ENCODE measurements around the gene SCAP. TPM values are rescaled to one million over a fixed set of nuclear protein-coding genes. Genes with fewer than 3 reads are reported as not detected.

Gene SCAP
- total RNA-seq, 1 donor from 2014 or later: 43.1 TPM

- intact Hi-C loops (cut with micrococcal nuclease): no loop called here
- DNase-seq: no peak
- H3K27ac ChIP-seq (replicated peaks): no peak overlapping the region
- H3K4me3 ChIP-seq: no peak overlapping the region
- H3K27me3 ChIP-seq (ENCODE audit: low read depth): no peaks in the 10 kb centered on the region
- TF ChIP-seq CTCF (IDR thresholded peaks at IDR 0.05; ENCODE audit: borderline replicate concordance): no peak
- peaks cover 10% of the 10 kb centered on the region for H3K36me3 ChIP-seq
- peaks cover 64% of the 10 kb centered on the region for H3K4me1 ChIP-seq
- H3K9me3 ChIP-seq (replicated peaks): no peaks in the 10 kb centered on the region
Observed at GRCh38 chr3:47385007-47385406, 90.7 kb downstream of the SCAP start.

- Histone ChIP-seq H3K27ac (replicated peaks) (no peak overlapping the region), H3K36me3 (peaks cover 9% of the 10 kb centered on the region), H3K9me3 (replicated peaks) (no peaks in the 10 kb centered on the region), H3K4me3 (no peak overlapping the region), H3K4me1 (peaks cover 69% of the 10 kb centered on the region), H3K27me3 (ENCODE audit: low read depth) (no peaks in the 10 kb centered on the region)
- no peak for TF ChIP-seq CTCF (IDR thresholded peaks at IDR 0.05; ENCODE audit: borderline replicate concordance)
- DNase-seq: no peak
- intact Hi-C loops (cut with micrococcal nuclease): no loop called here
Observed at GRCh38 chr3:47384425-47384824, 91.3 kb downstream of the SCAP start.

GRCh38 chr3:47381317-47382157, 94.2 kb downstream of the SCAP start:
- DNase-seq: peak; percentile 86
- peak overlapping the region; percentile 96 for H3K27ac ChIP-seq (replicated peaks)
- intact Hi-C loops (cut with micrococcal nuclease): no loop called here
- H3K4me3 ChIP-seq: peak overlapping the region; percentile 92
- no peaks in the 10 kb centered on the region for H3K9me3 ChIP-seq (replicated peaks)
- H3K36me3 ChIP-seq: no peaks in the 10 kb centered on the region
- no peak for TF ChIP-seq CTCF (IDR thresholded peaks at IDR 0.05; ENCODE audit: borderline replicate concordance)
- peaks cover 61% of the 10 kb centered on the region for H3K4me1 ChIP-seq
- H3K27me3 ChIP-seq (ENCODE audit: low read depth): no peaks in the 10 kb centered on the region

GRCh38 chr3:47380601-47381316, 95.0 kb downstream of the SCAP start, which contains the start of gene PTPN23:
TSS of gene PTPN23 (plus strand) at chr3:47381021. CDS start at chr3:47381097, 76 bp downstream.
- Histone ChIP-seq H3K4me3 (peak within 1 kb of the TSS; percentile 92), H3K27me3 (ENCODE audit: low read depth) (no peaks in the 10 kb centered on the region), H3K4me1 (peaks cover 53% of the 10 kb centered on the region), H3K9me3 (replicated peaks) (no peaks in the 10 kb centered on the region), H3K36me3 (no peaks in the 10 kb centered on the region), H3K27ac (replicated peaks) (peak within 1 kb of the TSS; percentile 96)
- TF ChIP-seq CTCF (IDR thresholded peaks at IDR 0.05; ENCODE audit: borderline replicate concordance): no peak
- intact Hi-C loops (cut with micrococcal nuclease): no loop called here
- peak; percentile 99 for DNase-seq

- no peak for TF ChIP-seq CTCF (IDR thresholded peaks at IDR 0.05; ENCODE audit: borderline replicate concordance)
- Histone ChIP-seq H3K27ac (replicated peaks) (peak overlapping the region; percentile 96), H3K4me3 (peak overlapping the region; percentile 92), H3K36me3 (no peaks in the 10 kb centered on the region), H3K9me3 (replicated peaks) (no peaks in the 10 kb centered on the region), H3K27me3 (ENCODE audit: low read depth) (no peaks in the 10 kb centered on the region), H3K4me1 (peaks cover 47% of the 10 kb centered on the region)
- intact Hi-C loops (cut with micrococcal nuclease): no loop called here
- DNase-seq: no peak
Observed at GRCh38 chr3:47380026-47380600, 95.6 kb downstream of the SCAP start.

Measured in left ventricle myocardium inferior (tissue), 1 donor.